ENCODE results near the gene IMP4.
A peak's percentile ranks its signal among the peaks of the same experiment; 100 is the strongest.
"Not testable (repeated sequence)": the region's sequence is repeated elsewhere in the genome, so short reads cannot be mapped to it uniquely, and the experiment has no call there.

The IMP4 gene

DNA sequence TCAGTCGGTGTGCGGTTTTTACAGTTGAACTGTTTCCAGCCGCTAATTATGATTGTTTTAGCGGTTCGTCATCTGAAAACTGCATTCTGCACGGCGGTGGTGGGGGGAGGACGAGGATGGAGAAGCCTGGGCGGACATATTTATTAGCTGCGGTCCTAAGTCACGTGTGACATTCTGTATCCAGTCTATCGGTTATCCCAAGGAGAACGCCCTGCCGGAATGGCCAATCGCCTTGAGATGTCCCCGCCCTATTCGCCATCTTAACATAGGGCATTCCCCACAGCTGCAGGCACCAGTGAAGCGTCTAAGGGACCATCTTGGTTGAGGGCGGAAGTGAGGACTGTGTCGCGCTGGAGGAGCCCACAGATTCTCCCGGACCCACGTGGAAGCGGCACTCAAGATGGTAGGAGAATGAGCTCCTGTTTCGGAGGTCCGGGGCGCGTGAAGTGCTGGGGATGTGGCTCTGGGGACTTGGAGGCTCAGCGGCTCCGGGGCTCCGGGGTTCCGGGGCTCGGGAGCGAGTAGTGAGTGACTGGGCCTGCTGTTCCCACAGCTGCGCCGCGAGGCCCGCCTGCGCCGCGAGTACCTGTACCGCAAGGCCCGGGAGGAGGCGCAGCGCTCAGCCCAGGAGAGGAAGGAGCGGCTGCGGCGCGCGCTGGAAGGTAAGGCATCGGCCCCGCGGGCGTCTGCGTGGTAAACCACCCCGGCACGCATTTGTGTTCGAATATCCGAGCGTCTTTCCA is at the start of gene IMP4:
Gene IMP4, plus strand, starts transcription at position 365 of the 743 bp plus-strand sequence. Its CDS starts 36 bp downstream, at position 401.
- DNase-seq, result peak; percentile 100

GRCh38 chr2:130300258-130300969 is 42.3 kb upstream of the IMP4 start:
- DNase-seq, result no peak

- no peak for DNase-seq
These were observed 41.7 kb upstream of the IMP4 start for GRCh38 chr2:130300970-130301348.

- no peak for DNase-seq
These were observed 40.4 kb upstream of the IMP4 start for GRCh38 chr2:130302164-130302886.

DNA sequence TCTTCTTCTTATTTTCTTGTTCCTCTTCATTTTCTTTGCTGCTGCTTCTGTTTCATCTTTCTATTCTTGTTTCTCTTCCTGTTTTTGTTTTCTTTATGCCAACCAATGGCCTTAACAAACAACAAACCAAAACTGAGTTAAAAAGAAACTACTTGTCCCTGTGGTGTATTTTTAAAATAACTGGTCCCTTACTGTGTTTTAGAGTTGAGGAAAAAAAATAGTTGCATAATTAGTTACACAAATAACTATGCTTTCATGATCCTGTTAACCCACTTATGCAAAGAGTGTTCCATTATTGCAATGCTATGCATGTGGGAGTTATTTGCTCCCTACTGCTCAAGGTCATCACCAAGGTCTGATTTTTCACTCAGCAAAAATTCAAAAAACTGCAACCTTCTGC is 39.5 kb upstream of the IMP4 start:
- no peak for DNase-seq

DNA sequence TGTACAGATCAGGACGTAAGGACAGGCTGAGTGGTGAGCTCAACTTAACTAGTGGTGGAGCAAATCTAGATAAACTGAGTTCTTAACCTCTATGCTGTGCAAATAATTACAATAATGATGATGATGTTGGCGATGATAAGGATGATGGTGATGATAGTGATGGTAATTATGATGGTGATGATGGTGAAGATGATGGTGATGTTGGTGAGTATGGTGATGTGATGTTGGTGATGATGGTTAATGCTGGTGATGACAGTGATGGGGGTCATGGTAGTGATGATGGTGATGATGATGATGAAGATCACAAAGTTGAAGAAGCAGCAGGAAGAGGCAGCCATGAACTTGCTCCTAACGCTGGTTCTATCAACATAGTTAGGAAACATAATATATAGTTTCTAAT is 38.0 kb upstream of the IMP4 start:
- no peak for DNase-seq

DNA sequence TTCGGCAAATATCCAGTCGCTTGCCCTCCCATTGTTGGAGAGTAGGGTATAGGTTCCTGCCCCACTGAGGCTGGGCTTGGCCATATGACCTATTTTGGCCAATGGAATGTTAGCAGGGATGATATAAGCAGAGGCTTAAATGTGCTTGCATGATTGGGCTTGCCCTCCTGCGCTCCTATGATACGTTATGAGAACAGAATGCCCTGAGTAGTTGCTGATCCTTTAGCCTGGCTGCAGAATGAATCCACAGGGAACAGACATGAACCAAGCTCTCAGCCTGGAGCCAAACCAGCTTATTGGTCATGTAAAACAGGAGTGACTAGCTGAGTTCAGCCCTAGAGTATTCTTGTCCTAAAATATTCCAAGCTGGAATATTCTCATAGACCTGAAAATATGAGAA is 34.8 kb upstream of the IMP4 start:
- DNase-seq, result no peak

DNA sequence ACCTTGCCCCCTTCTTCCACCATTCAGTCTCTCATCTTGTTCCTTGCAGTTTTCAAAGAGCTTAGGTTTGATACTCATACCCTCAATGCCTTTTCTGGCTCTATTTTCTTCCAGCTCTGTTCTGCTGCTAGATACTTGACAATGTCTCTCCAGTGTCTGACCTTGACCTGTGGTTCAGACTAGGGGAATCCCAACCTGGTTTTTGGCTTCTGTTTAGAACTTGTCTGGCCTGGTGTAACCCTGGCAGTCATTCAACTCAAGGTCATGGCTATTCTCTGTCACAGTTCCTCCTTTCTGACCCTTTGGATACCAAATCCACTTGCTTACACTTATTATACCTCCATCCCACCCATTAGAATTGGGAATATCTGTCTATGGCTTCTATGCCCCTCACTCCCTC is 31.8 kb upstream of the IMP4 start:
- DNase-seq, result no peak

- no peak for DNase-seq
These were observed 28.8 kb upstream of the IMP4 start for GRCh38 chr2:130313812-130314334.

DNA sequence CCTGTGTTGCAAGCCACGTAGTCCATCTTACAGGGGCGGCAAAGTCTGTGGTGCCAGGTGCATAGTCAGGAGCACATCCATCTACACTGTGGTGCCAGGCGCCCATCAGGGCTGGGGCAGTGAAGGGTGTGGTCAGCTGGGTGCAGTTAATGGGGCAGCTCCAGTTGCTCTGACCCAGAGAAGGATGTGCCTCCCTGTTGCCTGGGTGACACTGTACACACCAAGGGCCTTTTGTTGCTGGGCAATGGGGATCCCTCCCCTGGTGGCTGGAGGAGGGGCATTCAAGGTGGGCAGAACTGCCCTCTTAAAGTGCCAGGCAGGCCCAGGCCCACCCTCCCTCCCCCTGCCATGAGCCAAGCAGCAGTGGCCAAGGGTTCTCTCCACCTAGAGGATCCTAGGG is 28.3 kb upstream of the IMP4 start:
- no peak for DNase-seq

- DNase-seq, result no peak
These were observed 26.1 kb upstream of the IMP4 start for GRCh38 chr2:130316596-130316995.

DNA sequence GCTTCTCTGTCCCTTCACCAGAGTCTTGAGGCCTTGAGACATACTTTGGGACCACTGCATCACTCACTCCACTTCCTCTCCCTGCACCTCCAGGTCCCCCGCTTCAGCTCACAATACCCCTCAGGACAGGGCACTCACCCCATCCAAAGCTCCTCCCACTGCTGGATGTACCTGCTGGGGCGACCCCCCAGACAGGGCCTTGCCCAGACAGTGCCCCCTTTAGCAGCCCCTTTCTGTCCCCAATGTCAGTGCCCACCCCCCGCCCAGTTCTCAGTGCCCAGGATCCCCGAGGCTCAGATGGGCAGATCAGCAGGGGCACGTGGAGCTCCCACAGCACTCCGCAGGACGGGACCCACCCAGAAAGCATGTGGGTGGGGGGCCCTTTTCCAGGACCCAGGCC is 23.8 kb upstream of the IMP4 start:
- no peak for DNase-seq

DNA sequence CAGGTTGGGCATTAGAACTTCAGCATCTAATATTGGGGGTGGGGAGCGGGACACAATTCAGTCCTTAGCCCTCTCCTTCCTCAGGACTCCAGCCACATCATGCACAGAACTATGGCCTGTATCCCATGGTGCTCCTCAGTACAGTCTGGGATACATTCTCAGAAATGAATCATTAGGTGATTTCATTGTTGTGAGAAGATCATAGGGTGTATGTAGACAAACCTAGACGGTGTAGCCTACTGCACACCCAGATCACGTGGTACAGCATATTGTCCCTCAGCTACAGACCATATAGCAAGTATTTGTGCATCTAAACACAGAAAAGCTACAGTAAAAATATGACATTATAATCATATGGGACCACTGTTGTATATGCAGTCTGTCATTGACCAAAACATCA is 23.2 kb upstream of the IMP4 start:
- DNase-seq, result no peak

- DNase-seq, result no peak
These were observed 14.8 kb upstream of the IMP4 start for GRCh38 chr2:130327703-130328527.

DNA sequence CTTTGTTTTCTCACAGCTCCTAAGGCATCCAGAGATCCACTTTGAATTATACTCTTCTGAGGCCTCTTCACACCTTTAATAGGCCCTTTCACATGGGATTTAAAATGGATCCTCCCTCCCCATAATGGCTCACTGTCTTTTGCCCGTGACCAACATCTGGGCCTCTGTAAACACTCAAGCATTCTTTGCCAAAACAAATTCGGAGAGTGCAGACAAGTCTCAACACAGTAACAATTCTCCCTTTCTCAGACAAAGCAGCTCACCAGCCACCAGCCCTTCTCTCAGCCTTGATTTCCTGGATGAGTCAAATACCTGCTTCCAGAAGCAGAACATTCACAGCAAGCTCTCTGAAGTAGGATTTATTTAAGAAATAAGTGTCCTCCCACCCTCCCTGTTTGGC is 14.0 kb upstream of the IMP4 start:
- no peak for DNase-seq

DNA sequence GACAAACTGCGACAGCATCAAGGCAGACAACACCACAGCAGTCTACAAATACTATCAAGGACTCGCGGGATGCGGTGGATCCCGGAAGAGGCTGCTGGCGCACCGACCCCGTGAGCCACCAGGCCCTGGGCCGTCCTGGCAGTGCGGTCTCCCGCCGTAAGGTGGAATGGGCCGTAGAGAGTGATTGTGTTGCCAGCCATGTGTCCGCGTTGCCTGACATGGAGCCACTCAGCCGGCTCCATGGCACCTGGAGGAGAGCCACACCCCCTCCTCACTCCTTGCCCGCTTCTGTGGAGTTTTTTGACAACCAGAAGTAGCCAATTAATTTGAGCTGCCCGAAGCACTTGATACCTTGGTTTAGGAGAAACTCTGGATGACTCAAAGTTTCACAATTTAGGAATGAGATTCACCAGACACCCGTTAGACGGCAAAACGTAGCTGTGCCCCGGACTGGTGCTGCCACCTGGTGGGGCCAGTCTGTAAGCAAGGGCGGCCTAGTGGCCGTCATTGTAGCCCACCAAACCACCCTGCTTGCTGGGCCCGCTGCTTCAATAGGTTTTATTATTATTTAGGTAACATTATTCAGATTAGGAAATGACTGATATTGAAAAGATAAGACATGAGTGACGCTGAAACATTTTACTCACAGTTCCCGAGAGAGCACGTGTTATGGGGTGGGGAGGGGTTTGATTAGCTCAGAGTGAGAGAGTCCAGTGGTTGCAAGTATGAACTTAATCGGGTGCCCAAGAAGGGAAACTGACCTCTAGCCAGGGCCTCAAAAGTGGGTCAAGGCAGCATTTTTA is 10.2 kb upstream of the IMP4 start:
- peak; percentile 78 for DNase-seq

GRCh38 chr2:130333253-130333652 is 9.4 kb upstream of the IMP4 start:
- not testable (repeated sequence) for DNase-seq

DNA sequence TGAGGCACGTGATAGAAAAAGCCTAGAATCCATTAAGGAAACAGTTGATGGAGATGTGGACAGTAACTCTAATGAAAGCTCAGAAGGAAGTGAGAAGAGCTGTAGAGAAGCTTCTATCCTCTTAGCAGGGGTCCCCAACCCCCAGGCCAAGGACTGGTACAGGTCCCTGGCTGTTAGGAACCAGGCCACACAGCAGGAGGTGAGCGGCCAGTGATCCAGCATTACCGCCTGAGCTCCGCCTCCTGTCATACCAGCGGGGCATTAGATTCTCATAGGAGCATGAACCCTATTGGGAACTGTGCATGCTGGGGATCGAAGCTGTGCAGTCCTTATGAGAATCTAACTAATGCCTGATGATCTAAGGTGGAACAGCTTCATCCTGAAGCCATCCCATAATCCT is 8.7 kb upstream of the IMP4 start:
- no peak for DNase-seq

DNA sequence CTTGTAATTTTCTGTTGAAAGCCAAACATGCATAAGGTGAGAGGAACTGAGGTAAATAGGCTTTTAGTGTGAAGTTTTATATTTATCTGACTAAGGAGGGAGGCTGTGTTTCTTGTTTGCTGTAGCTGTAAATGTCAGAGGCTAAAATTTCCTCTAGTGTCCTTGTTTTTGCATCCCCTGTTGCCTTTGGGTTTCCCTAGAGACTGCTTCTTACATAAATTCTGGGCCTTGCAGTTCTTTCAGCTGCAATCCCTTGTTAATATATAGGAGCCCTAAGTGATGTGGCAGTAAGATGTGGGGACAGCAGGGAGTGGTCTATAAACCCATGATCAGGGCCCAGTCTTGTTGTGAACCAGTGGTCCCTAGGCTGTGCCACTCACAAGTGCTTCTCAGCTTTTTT is 7.5 kb upstream of the IMP4 start:
- no peak for DNase-seq

DNA sequence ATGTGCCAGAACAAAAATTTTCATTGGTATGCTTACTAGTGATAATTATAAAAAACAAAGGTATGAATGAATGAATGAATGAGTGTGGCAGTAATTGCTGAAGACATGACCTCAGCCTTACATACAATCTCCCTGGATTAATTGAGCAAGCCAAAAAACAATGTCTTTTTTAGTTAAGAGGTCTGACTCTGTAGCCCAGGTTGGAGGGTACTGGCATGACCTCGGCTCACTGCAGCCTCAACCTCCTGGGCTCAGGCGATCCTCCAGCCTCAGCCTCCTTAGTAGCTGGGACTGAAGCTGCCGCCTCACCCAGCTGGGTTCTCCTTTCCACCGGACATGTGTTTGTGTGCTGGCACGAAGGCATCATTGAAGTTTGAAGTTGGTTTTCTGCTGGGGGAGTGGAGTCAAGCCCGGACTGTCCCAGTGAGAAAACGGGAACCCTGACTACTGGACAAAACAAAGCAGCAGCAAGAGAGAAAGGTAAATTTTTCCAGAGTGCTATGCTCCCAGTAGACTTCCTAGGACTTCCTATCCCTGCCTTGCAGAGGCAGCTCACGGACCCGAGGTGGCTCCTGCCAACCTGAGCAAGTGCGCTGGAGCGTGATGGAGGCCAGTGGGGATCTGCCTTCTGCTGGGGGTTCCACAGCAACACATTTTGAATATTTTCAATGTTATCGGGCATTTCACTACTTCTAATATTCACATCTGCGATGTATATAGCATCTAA is 6.4 kb upstream of the IMP4 start:
- DNase-seq, result no peak

All from inflammatory macrophage treated with lipopolysaccharide for 4 hours (primary cell).